Loucy (cell line): ENCODE data around the gene LSR.

Experiments
- H2AFZ ChIP-seq: fragments of 200-600 bp; sonication (generic); 2 replicates; pipeline ENCODE4 v1.6.0; 2016; ENCODE audit warnings: antibody characterized with exemption, mild to moderate bottlenecking, low read length, moderate library complexity
- H3F3A ChIP-seq: fragments of 200-600 bp; 2 replicates; pipeline ENCODE4 v1.6.0; 2016; ENCODE audit warnings: antibody characterized with exemption, low read depth, mild to moderate bottlenecking
- H3K27me3 ChIP-seq: fragments of 200-600 bp; sonication (generic); 2 replicates; pipeline ENCODE4 v1.6.1; 2014; ENCODE audit warnings: low read length, mild to moderate bottlenecking; ENCODE audit not compliant: insufficient read depth, poor library complexity, severe bottlenecking
- H3K36me3 ChIP-seq: fragments of 200-600 bp; sonication (generic); 2 replicates; pipeline ENCODE4 v1.6.1; 2016; ENCODE audit warnings: low read length; ENCODE audit not compliant: insufficient read depth
- H3K4me1 ChIP-seq: fragments of 200-600 bp; sonication (generic); 2 replicates; pipeline ENCODE4 v1.5.1; 2014; ENCODE audit warnings: low read length, mild to moderate bottlenecking; ENCODE audit not compliant: insufficient read depth, poor library complexity, severe bottlenecking
- H3K4me2 ChIP-seq: fragments of 200-600 bp; sonication (generic); 2 replicates; pipeline ENCODE4 v1.6.0; 2014; ENCODE audit warnings: antibody characterized with exemption, low read length, low read depth, mild to moderate bottlenecking; ENCODE audit not compliant: poor library complexity, severe bottlenecking
- H3K4me3 ChIP-seq: fragments of 200-600 bp; sonication (generic); 2 replicates; pipeline ENCODE4 v1.5.1; 2014; ENCODE audit warnings: low read length, mild to moderate bottlenecking, mixed read lengths; ENCODE audit not compliant: poor library complexity, severe bottlenecking
- H3K79me2 ChIP-seq: fragments of 200-600 bp; sonication (generic); 2 replicates; pipeline ENCODE4 v1.6.1; 2014; ENCODE audit warnings: low read length; ENCODE audit not compliant: insufficient read depth
- H3K9ac ChIP-seq: fragments of 200-600 bp; sonication (generic); 2 replicates; pipeline ENCODE4 v1.6.0; 2014; ENCODE audit warnings: mild to moderate bottlenecking, low read depth, low read length, moderate library complexity; ENCODE audit not compliant: poor library complexity, severe bottlenecking
- H3K9me2 ChIP-seq: fragments of 200-600 bp; sonication (generic); replicated peaks from 2 replicates; pipeline ENCODE4 v1.6.1; 2016; ENCODE audit warnings: low read depth, low read length, mixed read lengths
- H3K9me3 ChIP-seq: fragments of 200-600 bp; sonication (generic); 2 replicates; pipeline ENCODE4 v1.6.1; 2014; ENCODE audit warnings: mild to moderate bottlenecking, antibody characterized with exemption, low read length, low read depth; ENCODE audit not compliant: insufficient read depth
- H4K20me1 ChIP-seq: fragments of 200-600 bp; sonication (generic); 2 replicates; pipeline ENCODE4 v1.6.0; 2014; ENCODE audit warnings: antibody characterized with exemption, low read length, mild to moderate bottlenecking; ENCODE audit not compliant: insufficient read depth, poor library complexity, severe bottlenecking
- CTCF ChIP-seq: fragments of 200-600 bp; sonication (generic); conservative IDR thresholded peaks from 2 replicates; pipeline ENCODE4 v1.5.1; 2014; ENCODE audit warnings: mild to moderate bottlenecking, antibody characterized with exemption, low read length
- EZH2phosphoT487 ChIP-seq: fragments of 200-600 bp; IDR thresholded peaks from 2 replicates; pipeline ENCODE4 v1.6.1; 2018; ENCODE audit warnings: antibody characterized with exemption, mild to moderate bottlenecking, moderate library complexity, borderline replicate concordance

The LSR gene

GRCh38 chr19:35313587-35313986 is 64.8 kb downstream of the LSR start:
- Histone ChIP-seq H3F3A (no peaks in the 10 kb centered on the region), H3K36me3 (no peaks in the 10 kb centered on the region), H3K4me2 (peak overlapping the region; percentile 35)

GRCh38 chr19:35314031-35314430 is 65.2 kb downstream of the LSR start:
- no peaks in the 10 kb centered on the region for H3K27me3 ChIP-seq

More at GRCh38 chr19:35313587-35313986, 64.8 kb downstream of the LSR start:
- Histone ChIP-seq H3K79me2 (no peaks in the 10 kb centered on the region), H3K9me2 (no peaks in the 10 kb centered on the region), H2AFZ (no peak overlapping the region), H3K27me3 (no peaks in the 10 kb centered on the region), H4K20me1 (no peaks in the 10 kb centered on the region), H3K9ac (peak overlapping the region; percentile 41), H3K4me3 (no peak overlapping the region), H3K9me3 (no peaks in the 10 kb centered on the region), H3K4me1 (peaks cover 39% of the 10 kb centered on the region)
- no peak for TF ChIP-seq EZH2phosphoT487
- no peak for TF ChIP-seq CTCF

GRCh38 chr19:35314858-35315470 is 66.2 kb downstream of the LSR start:
- peaks cover 2% of the 10 kb centered on the region for H3F3A ChIP-seq

More at GRCh38 chr19:35314031-35314430, 65.2 kb downstream of the LSR start:
- Histone ChIP-seq H3K4me3 (no peak overlapping the region), H3K4me2 (peak overlapping the region; percentile 35), H2AFZ (no peak overlapping the region), H3K79me2 (no peaks in the 10 kb centered on the region), H3K36me3 (no peaks in the 10 kb centered on the region), H3F3A (no peaks in the 10 kb centered on the region), H3K4me1 (peaks cover 43% of the 10 kb centered on the region), H3K9me2 (no peaks in the 10 kb centered on the region), H3K9ac (peak overlapping the region; percentile 41), H3K9me3 (no peaks in the 10 kb centered on the region), H4K20me1 (no peaks in the 10 kb centered on the region)
- TF ChIP-seq CTCF = no peak
- TF ChIP-seq EZH2phosphoT487 = no peak

More at GRCh38 chr19:35314858-35315470, 66.2 kb downstream of the LSR start:
- no peak overlapping the region for H3K9ac ChIP-seq
- H3K36me3 ChIP-seq = no peaks in the 10 kb centered on the region
- H3K9me2 ChIP-seq = no peaks in the 10 kb centered on the region
- H2AFZ ChIP-seq = no peak overlapping the region
- H4K20me1 ChIP-seq = no peaks in the 10 kb centered on the region
- no peak overlapping the region for H3K4me3 ChIP-seq
- TF ChIP-seq EZH2phosphoT487 = no peak
- TF ChIP-seq CTCF = no peak
- H3K4me2 ChIP-seq = no peak overlapping the region
- peaks cover 48% of the 10 kb centered on the region for H3K4me1 ChIP-seq
- no peaks in the 10 kb centered on the region for H3K9me3 ChIP-seq
- H3K79me2 ChIP-seq = no peaks in the 10 kb centered on the region
- H3K27me3 ChIP-seq = no peaks in the 10 kb centered on the region
